Epithelial cell of esophagus (primary cell): ENCODE measurements around the gene HAND1.

Experiments
- DNase-seq: peaks from one replicate; pipeline ENCODE4 v3.0.0; 2010; ENCODE audit warnings: low read depth
- H3K4me3 ChIP-seq: 2 replicates; pipeline ENCODE4 v1.5.1; 2011; ENCODE audit warnings: mild to moderate bottlenecking, low read length, control low read depth
- CTCF ChIP-seq: IDR thresholded peaks from 2 replicates; pipeline ENCODE4 v1.5.1; 2011; ENCODE audit warnings: low read depth, mild to moderate bottlenecking, low read length, control low read depth, inconsistent platforms; ENCODE audit not compliant: insufficient read depth; ENCODE audit errors: missing control alignments

Gene HAND1

GRCh38 chr5:154485096-154485491 is 7.1 kb upstream of the HAND1 start:
- no peak overlapping the region for H3K4me3 ChIP-seq
- DNase-seq, result no peak
- no peak for TF ChIP-seq CTCF

DNA sequence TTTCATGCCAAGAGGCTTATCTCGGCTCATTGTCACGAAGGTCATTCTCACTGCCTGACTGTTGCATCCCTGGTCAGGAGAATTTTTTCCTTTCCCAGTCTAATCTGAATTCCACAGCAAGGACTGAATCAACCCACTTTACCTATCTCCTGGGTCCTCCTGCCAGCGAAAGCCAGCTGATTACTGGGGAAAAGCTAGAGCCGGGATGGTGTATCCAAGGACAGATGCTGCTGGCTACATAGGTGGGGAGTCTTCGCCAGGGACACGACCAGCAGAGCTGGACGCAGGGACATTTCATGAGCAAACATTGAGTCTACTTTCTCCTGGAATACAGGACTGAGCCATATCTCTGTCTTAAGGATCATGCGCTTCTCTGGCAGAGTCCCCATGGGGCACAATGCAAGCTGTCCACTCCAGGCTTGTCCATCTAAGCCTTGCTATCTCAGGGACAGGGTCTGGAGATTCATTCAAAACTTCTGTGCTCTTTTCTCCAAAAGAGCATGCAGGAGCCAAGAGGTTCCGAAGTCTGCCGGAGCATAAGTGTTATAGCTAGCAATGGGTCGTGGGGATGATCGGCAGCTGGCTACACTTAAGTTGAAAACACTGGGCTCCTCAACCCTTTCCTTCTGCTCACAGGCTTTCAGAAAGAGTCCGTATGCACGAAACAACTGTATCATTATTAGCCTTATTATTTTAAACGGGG is 6.5 kb upstream of the HAND1 start:
- DNase-seq, result no peak
- no peak overlapping the region for H3K4me3 ChIP-seq
- TF ChIP-seq CTCF, result no peak

DNA sequence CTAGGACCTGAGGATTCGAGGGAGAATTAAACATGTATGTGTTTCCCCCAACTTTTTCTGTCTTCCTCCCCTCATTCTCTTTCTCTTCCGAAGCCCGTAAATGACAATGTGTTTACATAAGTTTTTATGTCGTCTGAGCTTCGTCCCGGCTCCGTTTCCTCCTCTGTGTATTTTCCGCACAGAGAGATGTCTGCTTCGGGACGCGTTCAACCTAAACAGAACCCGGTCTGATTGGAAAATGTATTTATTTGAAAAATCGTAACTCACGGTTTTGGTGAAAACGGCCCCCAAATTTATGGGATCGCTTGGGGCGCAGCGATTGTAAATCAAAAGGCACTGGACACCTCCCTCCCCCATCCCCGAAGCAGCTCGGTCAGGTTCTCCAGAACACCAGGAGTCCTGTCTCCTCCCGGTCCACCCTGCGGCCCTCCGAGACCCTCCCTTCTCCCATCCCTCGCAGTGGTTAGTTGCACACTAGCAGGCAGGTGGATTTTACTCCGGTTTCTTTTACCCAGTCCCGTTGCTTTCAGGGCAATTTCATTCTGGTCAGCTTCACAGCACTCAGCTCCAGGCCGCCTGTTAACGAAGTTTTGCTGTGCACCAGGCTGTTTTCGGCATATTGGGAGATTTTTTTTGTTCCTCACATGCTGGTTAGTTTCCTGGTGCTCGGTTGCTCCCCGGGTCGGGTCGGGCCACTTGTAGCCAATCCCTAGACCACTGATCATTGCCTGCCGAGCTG is 5.8 kb upstream of the HAND1 start:
- no peak for DNase-seq
- no peak for TF ChIP-seq CTCF
- no peak overlapping the region for H3K4me3 ChIP-seq

- H3K4me3 ChIP-seq, result no peak overlapping the region
- no peak for TF ChIP-seq CTCF
These were observed 4.8 kb upstream of the HAND1 start for GRCh38 chr5:154482528-154483449.

DNA sequence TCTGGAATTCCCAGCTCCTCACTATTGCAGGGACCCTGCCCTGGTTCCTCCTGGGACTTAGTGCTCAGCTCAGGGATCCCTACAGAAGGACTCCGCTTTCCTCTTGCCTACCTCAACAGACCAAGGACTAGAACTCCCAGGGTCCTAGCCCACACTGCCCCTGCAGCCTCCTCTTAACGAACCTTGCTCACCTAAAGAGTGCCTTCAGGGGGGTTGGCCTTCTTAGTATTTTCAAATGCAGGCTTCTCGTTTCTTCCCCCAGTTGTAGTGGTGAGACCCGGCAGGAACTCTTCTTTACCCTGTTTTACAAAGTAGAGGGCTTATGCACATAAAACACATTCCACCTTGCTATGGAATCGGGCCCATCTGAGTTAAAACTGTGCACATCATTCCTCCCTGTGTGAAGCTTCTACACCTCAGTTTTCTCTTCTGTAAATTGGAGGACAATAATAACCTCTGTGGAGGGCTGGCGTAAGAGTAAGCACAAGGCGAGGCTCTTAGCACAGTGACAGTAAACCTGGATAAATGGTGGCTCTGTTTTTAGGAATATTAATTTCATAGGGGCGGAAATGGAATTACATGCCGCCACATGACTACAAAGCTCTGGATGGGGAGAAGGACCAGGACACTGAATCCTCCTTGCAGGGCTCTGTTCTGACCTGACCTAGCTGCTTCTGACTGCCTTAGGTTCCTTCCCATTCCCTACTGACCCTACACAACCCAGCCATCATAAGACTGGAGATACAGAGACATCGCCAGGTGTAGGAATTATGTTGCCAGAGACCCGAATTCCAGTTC is 3.8 kb upstream of the HAND1 start:
- H3K4me3 ChIP-seq, result no peak overlapping the region
- TF ChIP-seq CTCF, result no peak
- no peak for DNase-seq

More at GRCh38 chr5:154482528-154483449, 4.8 kb upstream of the HAND1 start:
- no peak for DNase-seq

GRCh38 chr5:154480847-154481246 is 2.8 kb upstream of the HAND1 start:
- H3K4me3 ChIP-seq, result no peak overlapping the region
- no peak for DNase-seq
- no peak for TF ChIP-seq CTCF
